ENCODE data around the gene SLC12A5.

The SLC12A5 gene

GRCh38 chr20:45999557-46000261 lies 29.3 kb upstream of the SLC12A5 start:
- peaks cover 3% of the 10 kb centered on the region; the same call in 1 of the 2 replicates for H3K4me1 ChIP-seq (ENCODE audit: low read length)
- no peak for DNase-seq
- no peak overlapping the region for H3K9ac ChIP-seq (ENCODE audit: low read length)
- no peak overlapping the region for H3K4me2 ChIP-seq (ENCODE audit: low read depth, low read length)
- H3K79me2 ChIP-seq (ENCODE audit: low read length) = no peaks in the 10 kb centered on the region
- no peaks in the 10 kb centered on the region for H3K36me3 ChIP-seq (replicated peaks; ENCODE audit: insufficient read depth, low read length)
- no peaks in the 10 kb centered on the region for H3F3A ChIP-seq (ENCODE audit: insufficient read depth, low read length)
- H4K20me1 ChIP-seq (ENCODE audit: insufficient read depth, low read length) = no peaks in the 10 kb centered on the region
- no peak overlapping the region for H3K27ac ChIP-seq (ENCODE audit: low read length)
- H2AFZ ChIP-seq (ENCODE audit: low read length) = no peak overlapping the region
- H3K27me3 ChIP-seq (replicated peaks; ENCODE audit: insufficient read depth, low read length) = peaks cover 13% of the 10 kb centered on the region
- H3K9me2 ChIP-seq (replicated peaks; ENCODE audit: insufficient read depth, low read length) = no peaks in the 10 kb centered on the region
- TF ChIP-seq CTCF (IDR thresholded peaks at IDR 0.05; ENCODE audit: low read length) (no peak), EZH2phosphoT487 (IDR thresholded peaks at IDR 0.05; ENCODE audit: low read length) (no peak), EZH2 (optimal IDR thresholded peaks at IDR 0.05; ENCODE audit: low read depth, low read length) (no peak)
- H3K4me3 ChIP-seq (ENCODE audit: low read length) = no peak overlapping the region
- H3K9me3 ChIP-seq (replicated peaks; ENCODE audit: insufficient read depth, low read length) = no peaks in the 10 kb centered on the region

GRCh38 chr20:46000262-46000996 lies 28.6 kb upstream of the SLC12A5 start:
- H3K27me3 ChIP-seq (replicated peaks; ENCODE audit: insufficient read depth, low read length) = peaks cover 13% of the 10 kb centered on the region
- no peaks in the 10 kb centered on the region for H3K9me2 ChIP-seq (replicated peaks; ENCODE audit: insufficient read depth, low read length)
- no peak overlapping the region for H3K27ac ChIP-seq (ENCODE audit: low read length)
- no peaks in the 10 kb centered on the region for H3F3A ChIP-seq (ENCODE audit: insufficient read depth, low read length)
- DNase-seq = no peak
- H2AFZ ChIP-seq (ENCODE audit: low read length) = no peak overlapping the region
- no peaks in the 10 kb centered on the region for H4K20me1 ChIP-seq (ENCODE audit: insufficient read depth, low read length)
- no peak overlapping the region for H3K4me2 ChIP-seq (ENCODE audit: low read depth, low read length)
- no peaks in the 10 kb centered on the region for H3K79me2 ChIP-seq (ENCODE audit: low read length)
- no peak for TF ChIP-seq EZH2 (optimal IDR thresholded peaks at IDR 0.05; ENCODE audit: low read depth, low read length)
- no peak for TF ChIP-seq CTCF (IDR thresholded peaks at IDR 0.05; ENCODE audit: low read length)
- TF ChIP-seq EZH2phosphoT487 (IDR thresholded peaks at IDR 0.05; ENCODE audit: low read length) = no peak
- peaks cover 10% of the 10 kb centered on the region for H3K4me1 ChIP-seq (ENCODE audit: low read length)
- H3K4me3 ChIP-seq (ENCODE audit: low read length) = no peak overlapping the region
- H3K9me3 ChIP-seq (replicated peaks; ENCODE audit: insufficient read depth, low read length) = no peaks in the 10 kb centered on the region
- H3K9ac ChIP-seq (ENCODE audit: low read length) = no peak overlapping the region
- H3K36me3 ChIP-seq (replicated peaks; ENCODE audit: insufficient read depth, low read length) = no peaks in the 10 kb centered on the region

GRCh38 chr20:46001498-46001897 lies 27.5 kb upstream of the SLC12A5 start:
- DNase-seq = no peak
- no peak overlapping the region for H3K4me2 ChIP-seq (ENCODE audit: low read depth, low read length)
- H3K9ac ChIP-seq (ENCODE audit: low read length) = no peak overlapping the region
- peaks cover 10% of the 10 kb centered on the region for H3K4me1 ChIP-seq (ENCODE audit: low read length)
- no peak overlapping the region for H3K27ac ChIP-seq (ENCODE audit: low read length)
- TF ChIP-seq EZH2 (optimal IDR thresholded peaks at IDR 0.05; ENCODE audit: low read depth, low read length) (no peak), EZH2phosphoT487 (IDR thresholded peaks at IDR 0.05; ENCODE audit: low read length) (no peak), CTCF (IDR thresholded peaks at IDR 0.05; ENCODE audit: low read length) (no peak)
- H3K9me2 ChIP-seq (replicated peaks; ENCODE audit: insufficient read depth, low read length) = no peaks in the 10 kb centered on the region
- no peaks in the 10 kb centered on the region for H3K79me2 ChIP-seq (ENCODE audit: low read length)
- H3K9me3 ChIP-seq (replicated peaks; ENCODE audit: insufficient read depth, low read length) = no peaks in the 10 kb centered on the region
- no peaks in the 10 kb centered on the region for H3K36me3 ChIP-seq (replicated peaks; ENCODE audit: insufficient read depth, low read length)
- H2AFZ ChIP-seq (ENCODE audit: low read length) = no peak overlapping the region
- H4K20me1 ChIP-seq (ENCODE audit: insufficient read depth, low read length) = no peaks in the 10 kb centered on the region
- no peak overlapping the region for H3K4me3 ChIP-seq (ENCODE audit: low read length)
- H3K27me3 ChIP-seq (replicated peaks; ENCODE audit: insufficient read depth, low read length) = peaks cover 13% of the 10 kb centered on the region
- H3F3A ChIP-seq (ENCODE audit: insufficient read depth, low read length) = no peaks in the 10 kb centered on the region
